Bronchial epithelial cell (primary cell): ENCODE results near the gene TAF1D. TPM values are rescaled to one million over a fixed set of nuclear protein-coding genes. Genes with fewer than 3 reads are reported as not detected.
"Not testable (repeated sequence)": the region's sequence is repeated elsewhere in the genome, so short reads cannot be mapped to it uniquely, and the experiment has no call there.

Experiments used
- DNase-seq: peaks from one replicate; pipeline ENCODE4 v3.0.0-alpha.2; 2010; ENCODE audit warnings: low read depth
- FAIRE-seq: peaks from 2 replicates; lab custom pipeline; 2011; peaks lifted over from hg19 to GRCh38; lab: Jason Lieb, UNC
- H3K27me3 ChIP-seq: 2 replicates; pipeline ENCODE4 v1.5.1; 2011; ENCODE audit warnings: low read length; ENCODE audit not compliant: control insufficient read depth, insufficient read depth
- H3K36me3 ChIP-seq: 2 replicates; pipeline ENCODE4 v1.5.1; 2011; ENCODE audit warnings: low read length; ENCODE audit not compliant: control insufficient read depth, insufficient read depth
- H3K4me3 ChIP-seq: 2 replicates; pipeline ENCODE4 v1.5.1; 2011; ENCODE audit warnings: mild to moderate bottlenecking, low read depth, low read length, control low read depth
- CTCF ChIP-seq: IDR thresholded peaks from 2 replicates; pipeline ENCODE4 v1.5.1; 2011; ENCODE audit warnings: mild to moderate bottlenecking, moderate library complexity, low read length, control low read depth, inconsistent platforms; ENCODE audit not compliant: insufficient read depth, severe bottlenecking
- total RNA-seq: library from RNA; depleted of rRNA; stranded (reverse); fragments of >200 nt; gene quantifications from 2 replicates; pipeline ENCODE4 v1.2.1, GENCODE V29; 2014

TAF1D gene
- total RNA-seq, 1 donor from 2014 or later: 160 TPM

GRCh38 chr11:93757301-93757700 lies 16.0 kb upstream of the TAF1D start:
- DNase-seq: no peak

GRCh38 chr11:93756748-93757147 lies 15.5 kb upstream of the TAF1D start:
- H3K4me3 ChIP-seq: no peak overlapping the region
- H3K27me3 ChIP-seq: no peaks in the 10 kb centered on the region
- no peak for FAIRE-seq
- no peak for DNase-seq
- no peak for TF ChIP-seq CTCF
- H3K36me3 ChIP-seq: peaks cover 10% of the 10 kb centered on the region

More at GRCh38 chr11:93757301-93757700, 16.0 kb upstream of the TAF1D start:
- Histone ChIP-seq H3K36me3 (peaks cover 10% of the 10 kb centered on the region), H3K4me3 (no peak overlapping the region), H3K27me3 (no peaks in the 10 kb centered on the region)
- no peak for FAIRE-seq
- no peak for TF ChIP-seq CTCF

GRCh38 chr11:93753241-93753640 lies 11.9 kb upstream of the TAF1D start:
- FAIRE-seq: no peak
- Histone ChIP-seq H3K27me3 (no peaks in the 10 kb centered on the region), H3K36me3 (peaks cover 6% of the 10 kb centered on the region), H3K4me3 (no peak overlapping the region)
- no peak for TF ChIP-seq CTCF
- no peak for DNase-seq

- Histone ChIP-seq H3K36me3 (peaks cover 1% of the 10 kb centered on the region), H3K4me3 (no peak overlapping the region), H3K27me3 (no peaks in the 10 kb centered on the region)
- DNase-seq: no peak
- no peak for FAIRE-seq
- TF ChIP-seq CTCF: no peak
Observed at GRCh38 chr11:93751001-93751400, 9.7 kb upstream of the TAF1D start.

GRCh38 chr11:93747122-93747521 lies 5.8 kb upstream of the TAF1D start:
- H3K36me3 ChIP-seq: no peaks in the 10 kb centered on the region
- TF ChIP-seq CTCF: no peak
- FAIRE-seq (no peak), DNase-seq (no peak)
- no peak overlapping the region for H3K4me3 ChIP-seq
- H3K27me3 ChIP-seq: no peaks in the 10 kb centered on the region

- no peak for TF ChIP-seq CTCF
- no peak for FAIRE-seq
- no peaks in the 10 kb centered on the region for H3K36me3 ChIP-seq
- H3K4me3 ChIP-seq: no peak overlapping the region
- H3K27me3 ChIP-seq: no peaks in the 10 kb centered on the region
- DNase-seq: no peak
Observed at GRCh38 chr11:93746101-93746500, 4.8 kb upstream of the TAF1D start.

GRCh38 chr11:93745005-93745755 lies 3.9 kb upstream of the TAF1D start:
- DNase-seq, H3K36me3 ChIP-seq, FAIRE-seq, H3K4me3 ChIP-seq, H3K27me3 ChIP-seq: not testable (repeated sequence)
